H9 (cell line): ENCODE data around the gene KRT6A. TPM values are rescaled to one million over a fixed set of nuclear protein-coding genes. Genes with fewer than 3 reads are reported as not detected.

ENCODE experiments used
- DNase-seq: peaks from one replicate; pipeline ENCODE4 v3.0.0-alpha.2; 2017
- H2AFZ ChIP-seq: one replicate; pipeline ENCODE4 v1.6.1; 2013; ENCODE audit warnings: mild to moderate bottlenecking, low read length, control low read depth, moderate library complexity
- H2AK5ac ChIP-seq: 2 replicates; pipeline ENCODE4 v1.6.1; 2013; ENCODE audit warnings: low read length, control low read depth, mixed read lengths; ENCODE audit not compliant: insufficient read length
- H2BK120ac ChIP-seq: one replicate; pipeline ENCODE4 v1.6.1; 2013; ENCODE audit warnings: low read depth, mild to moderate bottlenecking, low read length, control low read depth, inconsistent platforms; ENCODE audit not compliant: poor library complexity, severe bottlenecking
- H2BK12ac ChIP-seq: 2 replicates; pipeline ENCODE4 v1.6.1; 2013; ENCODE audit warnings: low read length, control low read depth, mixed read lengths, low read depth; ENCODE audit not compliant: insufficient read length
- H2BK15ac ChIP-seq: 2 replicates; pipeline ENCODE4 v1.6.1; 2013; ENCODE audit warnings: low read depth, low read length, control low read depth
- H2BK20ac ChIP-seq: one replicate; pipeline ENCODE4 v1.6.1; 2013; ENCODE audit warnings: low read depth, mild to moderate bottlenecking, low read length, control low read depth, inconsistent platforms; ENCODE audit not compliant: poor library complexity, severe bottlenecking
- H2BK5ac ChIP-seq: 2 replicates; pipeline ENCODE4 v1.6.1; 2013; ENCODE audit warnings: low read length, control low read depth, mixed read lengths; ENCODE audit not compliant: insufficient read length
- H3K14ac ChIP-seq: 2 replicates; pipeline ENCODE4 v1.6.1; 2013; ENCODE audit warnings: low read length, control low read depth; ENCODE audit not compliant: insufficient read depth
- H3K18ac ChIP-seq: 2 replicates; pipeline ENCODE4 v1.6.1; 2013; ENCODE audit warnings: low read depth, mild to moderate bottlenecking, mixed read lengths, low read length, control low read depth; ENCODE audit not compliant: insufficient read length
- H3K23ac ChIP-seq: 2 replicates; pipeline ENCODE4 v1.6.1; 2013; ENCODE audit warnings: low read length, control low read depth, mixed read lengths, low read depth; ENCODE audit not compliant: insufficient read length
- H3K23me2 ChIP-seq: 2 replicates; pipeline ENCODE4 v1.6.1; 2013; ENCODE audit warnings: low read depth, mild to moderate bottlenecking, mixed read lengths, low read length, control low read depth; ENCODE audit not compliant: insufficient read length, poor library complexity, severe bottlenecking
- H3K27ac ChIP-seq: 2 replicates; pipeline ENCODE4 v1.5.1; 2013; ENCODE audit warnings: low read length, control low read depth, mixed read lengths, low read depth; ENCODE audit not compliant: insufficient read length
- H3K27me3 ChIP-seq: 2 replicates; pipeline ENCODE4 v1.6.1; 2013; ENCODE audit warnings: low read length, control low read depth, inconsistent platforms; ENCODE audit not compliant: insufficient read depth
- H3K4ac ChIP-seq: 2 replicates; pipeline ENCODE4 v1.6.1; 2013; ENCODE audit warnings: low read depth, mild to moderate bottlenecking, control low read depth, inconsistent platforms, low read length, moderate library complexity
- H3K4me1 ChIP-seq: 2 replicates; pipeline ENCODE4 v1.6.1; 2013; ENCODE audit warnings: low read length, control low read depth, inconsistent platforms; ENCODE audit not compliant: insufficient read depth
- H3K4me2 ChIP-seq: 2 replicates; pipeline ENCODE4 v1.6.1; 2013; ENCODE audit warnings: low read length, control low read depth, mixed read lengths; ENCODE audit not compliant: insufficient read length, insufficient read depth
- H3K56ac ChIP-seq: 2 replicates; pipeline ENCODE4 v1.6.1; 2013; ENCODE audit warnings: low read depth, mild to moderate bottlenecking, mixed read lengths, low read length, control low read depth; ENCODE audit not compliant: insufficient read length
- H3K79me1 ChIP-seq: 2 replicates; pipeline ENCODE4 v1.6.1; 2013; ENCODE audit warnings: low read depth, mild to moderate bottlenecking, moderate library complexity, low read length, control low read depth, inconsistent platforms; ENCODE audit not compliant: insufficient read depth, poor library complexity, severe bottlenecking
- H3K79me2 ChIP-seq: 2 replicates; pipeline ENCODE4 v1.6.1; 2013; ENCODE audit warnings: low read length, control low read depth, inconsistent platforms; ENCODE audit not compliant: insufficient read depth
- H3K9ac ChIP-seq: 2 replicates; pipeline ENCODE4 v1.6.1; 2013; ENCODE audit warnings: low read length, control low read depth, mixed read lengths; ENCODE audit not compliant: insufficient read length; ENCODE audit errors: extremely low read depth
- H3K9me3 ChIP-seq: one replicate; pipeline ENCODE4 v1.6.1; 2013; ENCODE audit warnings: low read depth, low read length, inconsistent platforms; ENCODE audit not compliant: control insufficient read depth
- H3T11ph ChIP-seq: one replicate; pipeline ENCODE4 v1.6.1; 2013; ENCODE audit warnings: mild to moderate bottlenecking, low read length, control low read depth, inconsistent platforms
- H4K20me1 ChIP-seq: one replicate; pipeline ENCODE4 v1.6.1; 2013; ENCODE audit not compliant: control insufficient read depth, insufficient read length, insufficient read depth
- H4K5ac ChIP-seq: 2 replicates; pipeline ENCODE4 v1.6.1; 2013; ENCODE audit warnings: low read depth, mild to moderate bottlenecking, mixed read lengths, low read length, control low read depth; ENCODE audit not compliant: insufficient read length
- H4K8ac ChIP-seq: replicated peaks from 2 replicates; pipeline ENCODE4 v1.6.1; 2013; ENCODE audit warnings: low read length, control low read depth, mixed read lengths, low read depth; ENCODE audit not compliant: insufficient read length
- H4K91ac ChIP-seq: 2 replicates; pipeline ENCODE4 v1.6.1; 2013; ENCODE audit warnings: low read depth, mild to moderate bottlenecking, moderate library complexity, mixed read lengths, low read length, control low read depth; ENCODE audit not compliant: insufficient read length
- H3K27ac Mint-ChIP-seq, 3 experiments: 2 replicates in 2 of 3; 3 replicates in 1 of 3; pipeline ENCODE4 v1.8.0; 2020 to 2021; ENCODE audit warnings: mixed read lengths in 3 of 3, mild to moderate bottlenecking in 1 of 3, moderate library complexity in 1 of 3
- H3K27me3 Mint-ChIP-seq: 2 replicates; pipeline ENCODE4 v1.8.0; 2021; ENCODE audit warnings: low read depth, mild to moderate bottlenecking, moderate library complexity, mixed read lengths
- H3K36me3 Mint-ChIP-seq, 3 experiments: 2 replicates in 2 of 3; 3 replicates in 1 of 3; pipeline ENCODE4 v1.8.0; 2020 to 2021; ENCODE audit warnings: low read depth in 3 of 3, mixed read lengths in 3 of 3; ENCODE audit not compliant: insufficient read depth in 1 of 3
- H3K4me1 Mint-ChIP-seq, 2 experiments: 2 replicates each; pipeline ENCODE4 v1.8.0; 2020; ENCODE audit warnings: mixed read lengths in 2 of 2
- H3K4me3 Mint-ChIP-seq, 2 experiments: 2 replicates in 1 of 2; 3 replicates in 1 of 2; pipeline ENCODE4 v1.8.0; 2020 to 2021; ENCODE audit warnings: mild to moderate bottlenecking in 2 of 2, mixed read lengths in 2 of 2, moderate library complexity in 1 of 2
- H3K9me3 Mint-ChIP-seq, 2 experiments: 2 replicates in 1 of 2; 3 replicates in 1 of 2; pipeline ENCODE4 v1.8.0; 2020; ENCODE audit warnings: mild to moderate bottlenecking in 2 of 2, mixed read lengths in 2 of 2, moderate library complexity in 1 of 2
- WGBS: extraction: QIAGEN DNeasy Blood & Tissue Kit; methylation state at CpG from one replicate; pipeline ENCODE4 v1.1.7; 2013; ENCODE audit warnings: missing lambda C conversion rate, low lambda C conversion rate, mixed read lengths; ENCODE audit not compliant: insufficient read length; ENCODE audit errors: extremely low coverage; 5-methylcytosine and 5-hydroxymethylcytosine counted together
- total RNA-seq: library from RNA; stranded (reverse); gene quantifications from 2 replicates; pipeline ENCODE4 v1.2.1, GENCODE V29; 2021
- TF ChIP-seq, protein P1 (sequence below): fragments of 200-600 bp; sonication (generic); conservative IDR thresholded peaks from 3 replicates; pipeline ENCODE4 v1.8.0; 2021; ENCODE audit warnings: antibody characterized with exemption, mild to moderate bottlenecking

The KRT6A gene
- total RNA-seq, 1 experiment from 2014 or later: not detected

DNA sequence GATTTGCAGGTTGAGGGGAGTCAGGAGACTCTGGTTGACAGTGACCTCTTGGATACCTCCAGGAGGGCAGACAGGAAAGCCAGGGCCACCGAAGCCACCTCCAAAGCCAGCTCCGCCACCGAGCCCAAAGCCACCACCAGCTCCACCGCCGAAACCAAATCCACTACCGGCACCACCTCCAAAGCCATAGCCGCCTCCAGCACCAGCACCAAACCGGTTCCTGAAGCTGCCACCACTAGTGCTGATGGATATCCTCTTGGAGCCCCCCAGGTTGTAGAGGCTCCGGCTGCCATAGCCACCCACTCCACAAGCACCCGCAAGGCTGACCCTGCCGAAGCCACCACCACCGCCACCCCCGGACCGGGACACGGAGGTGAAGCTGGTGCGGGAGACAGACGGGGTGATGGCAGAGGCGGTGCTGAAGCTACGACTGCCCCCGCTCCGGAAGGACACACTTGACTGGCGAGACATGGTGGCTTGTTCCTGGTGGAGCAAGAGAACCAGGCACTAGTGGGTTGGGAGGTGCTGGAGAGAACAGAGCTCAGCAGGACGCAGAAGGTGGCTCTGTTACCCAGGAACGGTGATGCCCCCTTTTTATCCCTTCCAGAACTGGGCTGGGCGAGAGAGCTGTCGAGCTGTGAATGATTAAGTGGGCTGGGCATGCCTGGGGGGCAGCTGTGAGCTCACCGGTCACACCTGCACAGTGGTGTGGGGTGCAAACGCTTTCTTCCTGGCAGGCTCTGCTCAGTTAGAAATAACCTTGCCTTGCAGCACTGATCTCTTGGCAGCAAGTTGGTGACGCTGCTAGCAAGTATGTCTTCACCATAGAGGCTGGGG is 27.0 kb upstream of the KRT6A start, which contains the start of gene KRT5:
Gene KRT5, minus strand, starts transcription at position 569 of the 837 bp plus-strand sequence. Its CDS starts 98 bp downstream, at position 471.
- Histone ChIP-seq H2BK120ac (no peak within 1 kb of the TSS), H3K79me2 (no peaks in the 10 kb centered on the region), H2BK15ac (no peak within 1 kb of the TSS), H2BK12ac (no peak within 1 kb of the TSS), H3K56ac (no peak within 1 kb of the TSS), H3K9ac (no peak within 1 kb of the TSS), H4K91ac (no peak within 1 kb of the TSS), H3K14ac (no peak within 1 kb of the TSS), H3K79me1 (no peaks in the 10 kb centered on the region), H4K5ac (no peak within 1 kb of the TSS), H2BK5ac (no peak within 1 kb of the TSS), H3K23ac (no peak within 1 kb of the TSS), H2AFZ (no peak within 1 kb of the TSS), H3K27ac (no peak within 1 kb of the TSS), H3K9me3 (no peaks in the 10 kb centered on the region), H2AK5ac (no peak within 1 kb of the TSS), H3K4ac (no peak within 1 kb of the TSS), H2BK20ac (no peak within 1 kb of the TSS), H3K23me2 (no peaks in the 10 kb centered on the region), H4K20me1 (no peaks in the 10 kb centered on the region), H3T11ph (no peak within 1 kb of the TSS), H3K4me2 (no peak within 1 kb of the TSS), H4K8ac (no peak within 1 kb of the TSS), H3K4me1 (no peaks in the 10 kb centered on the region), H3K27me3 (no peaks in the 10 kb centered on the region), H3K18ac (no peak within 1 kb of the TSS)
- Mint-ChIP-seq H3K36me3 (no peaks in the 10 kb centered on the region), H3K27ac (peak within 1 kb of the TSS in 1 of 3 experiments; percentile 55; a peak in 2 of 7 replicates), H3K27me3 (peaks cover 6% of the 10 kb centered on the region), H3K4me3 (no peak within 1 kb of the TSS), H3K4me1 (peaks cover 15 to 20% of the 10 kb centered on the region in 2 experiments), H3K9me3 (no peaks in the 10 kb centered on the region; a peak in 1 of 5 replicates)
- no CpG with 5 or more reads among the region's 29 CpGs for WGBS
- DNase-seq: no peak
- TF ChIP-seq, protein P1, sequence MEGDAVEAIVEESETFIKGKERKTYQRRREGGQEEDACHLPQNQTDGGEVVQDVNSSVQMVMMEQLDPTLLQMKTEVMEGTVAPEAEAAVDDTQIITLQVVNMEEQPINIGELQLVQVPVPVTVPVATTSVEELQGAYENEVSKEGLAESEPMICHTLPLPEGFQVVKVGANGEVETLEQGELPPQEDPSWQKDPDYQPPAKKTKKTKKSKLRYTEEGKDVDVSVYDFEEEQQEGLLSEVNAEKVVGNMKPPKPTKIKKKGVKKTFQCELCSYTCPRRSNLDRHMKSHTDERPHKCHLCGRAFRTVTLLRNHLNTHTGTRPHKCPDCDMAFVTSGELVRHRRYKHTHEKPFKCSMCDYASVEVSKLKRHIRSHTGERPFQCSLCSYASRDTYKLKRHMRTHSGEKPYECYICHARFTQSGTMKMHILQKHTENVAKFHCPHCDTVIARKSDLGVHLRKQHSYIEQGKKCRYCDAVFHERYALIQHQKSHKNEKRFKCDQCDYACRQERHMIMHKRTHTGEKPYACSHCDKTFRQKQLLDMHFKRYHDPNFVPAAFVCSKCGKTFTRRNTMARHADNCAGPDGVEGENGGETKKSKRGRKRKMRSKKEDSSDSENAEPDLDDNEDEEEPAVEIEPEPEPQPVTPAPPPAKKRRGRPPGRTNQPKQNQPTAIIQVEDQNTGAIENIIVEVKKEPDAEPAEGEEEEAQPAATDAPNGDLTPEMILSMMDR: no peak
